Measurements from ENCODE around the gene KLHL25. TPM values are rescaled to one million over a fixed set of nuclear protein-coding genes. Genes with fewer than 3 reads are reported as not detected.

Gene KLHL25
- total and polyA plus RNA-seq, 2 of the 13 experiments (the other 11 are each of a cell fraction or from before 2014, with no cell fraction given) = 3.7 to 8.2 TPM

DNA sequence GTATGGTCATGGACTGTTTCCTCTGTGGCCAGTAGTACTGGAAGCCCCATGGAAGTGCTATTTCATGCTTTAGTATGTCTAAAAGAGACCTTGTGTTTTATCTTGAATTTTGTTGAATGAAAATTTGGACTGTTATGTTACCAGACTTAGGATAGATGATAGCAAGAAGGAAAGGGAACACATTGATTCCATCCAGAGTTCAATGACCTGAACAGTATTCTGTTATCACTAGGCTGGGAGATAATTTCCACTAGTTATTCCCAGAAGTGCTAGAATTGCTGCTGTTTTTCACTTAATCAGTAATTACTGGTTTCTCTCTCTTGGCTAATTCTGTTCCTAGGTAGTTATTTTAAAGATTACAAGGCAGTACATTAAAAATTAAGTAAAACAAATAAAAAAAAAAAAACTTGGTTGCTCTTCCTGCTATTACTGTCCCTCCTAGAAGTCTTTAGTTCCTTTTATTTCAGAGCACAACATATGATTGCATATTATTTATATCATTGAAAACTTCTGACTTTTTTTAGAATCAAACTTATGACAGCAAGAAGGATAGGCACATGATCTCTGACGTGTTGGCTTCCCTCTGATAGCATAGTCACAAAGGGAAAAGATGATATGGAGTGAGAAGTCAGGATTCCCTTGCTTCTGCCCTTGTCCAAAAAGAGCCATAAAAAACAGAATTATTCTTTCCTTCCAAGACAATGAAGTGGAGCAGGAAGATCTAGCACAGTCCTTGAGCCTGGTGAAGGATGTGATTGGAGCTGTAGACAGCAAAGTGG is 72.2 kb downstream of the KLHL25 start:
- no peak overlapping the region for H3K4me2 ChIP-seq (ENCODE audit: low read depth, low read length)
- no peaks in the 10 kb centered on the region for H3K9me3 ChIP-seq (ENCODE audit: low read length)
- BruUV-seq (replicated peaks) = no TSS peak
- no peak overlapping the region for H3K27ac ChIP-seq (ENCODE audit: extremely low read length, insufficient read depth, low read length)
- H3K36me3 ChIP-seq (replicated peaks in 1 of 2; ENCODE audit: control insufficient read depth in 1 of 2, insufficient read depth in 2 of 2, low read length in 2 of 2) = peaks cover 9 to 69% of the 10 kb centered on the region in 2 experiments
- 100% methylated on average over 1 of the region's 1 CpG for WGBS (ENCODE audit: low lambda C conversion rate)
- ATAC-seq = no peak
- ChIA-PET CTCF (ENCODE audit: low intra/inter-chr PET ratio, low total read pairs) (no interaction called here), POLR2A (no interaction called here)
- no peaks in the 10 kb centered on the region for H3K79me2 ChIP-seq (ENCODE audit: insufficient read depth, low read length)
- no peak for TF ChIP-seq ZC3H4 (CRISPR knock-in tag; IDR thresholded peaks at IDR 0.05; ENCODE audit: borderline replicate concordance)
- TF ChIP-seq ZMYM2 (CRISPR knock-in tag; IDR thresholded peaks at IDR 0.05) = no peak
- no peak for TF ChIP-seq NFE2L1 (CRISPR knock-in tag; IDR thresholded peaks at IDR 0.05; ENCODE audit: borderline replicate concordance)
- TF ChIP-seq, protein P1, sequence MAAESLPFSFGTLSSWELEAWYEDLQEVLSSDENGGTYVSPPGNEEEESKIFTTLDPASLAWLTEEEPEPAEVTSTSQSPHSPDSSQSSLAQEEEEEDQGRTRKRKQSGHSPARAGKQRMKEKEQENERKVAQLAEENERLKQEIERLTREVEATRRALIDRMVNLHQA (CRISPR knock-in tag; IDR thresholded peaks at IDR 0.05) = no peak
- TF ChIP-seq, protein P2, sequence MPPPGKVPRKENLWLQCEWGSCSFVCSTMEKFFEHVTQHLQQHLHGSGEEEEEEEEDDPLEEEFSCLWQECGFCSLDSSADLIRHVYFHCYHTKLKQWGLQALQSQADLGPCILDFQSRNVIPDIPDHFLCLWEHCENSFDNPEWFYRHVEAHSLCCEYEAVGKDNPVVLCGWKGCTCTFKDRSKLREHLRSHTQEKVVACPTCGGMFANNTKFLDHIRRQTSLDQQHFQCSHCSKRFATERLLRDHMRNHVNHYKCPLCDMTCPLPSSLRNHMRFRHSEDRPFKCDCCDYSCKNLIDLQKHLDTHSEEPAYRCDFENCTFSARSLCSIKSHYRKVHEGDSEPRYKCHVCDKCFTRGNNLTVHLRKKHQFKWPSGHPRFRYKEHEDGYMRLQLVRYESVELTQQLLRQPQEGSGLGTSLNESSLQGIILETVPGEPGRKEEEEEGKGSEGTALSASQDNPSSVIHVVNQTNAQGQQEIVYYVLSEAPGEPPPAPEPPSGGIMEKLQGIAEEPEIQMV (CRISPR knock-in tag; IDR thresholded peaks at IDR 0.05; ENCODE audit: low read depth) = no peak
- no peak for TF ChIP-seq MTA3 (CRISPR knock-in tag; IDR thresholded peaks at IDR 0.05)
- TF ChIP-seq NONO (IDR thresholded peaks at IDR 0.05) = no peak
- TF ChIP-seq NONO (CRISPR knock-in tag; conservative IDR thresholded peaks at IDR 0.05) = no peak
- TF ChIP-seq ZNF614 (CRISPR knock-in tag; IDR thresholded peaks at IDR 0.05; ENCODE audit: borderline replicate concordance) = no peak
- no peak for TF ChIP-seq MED8 (CRISPR knock-in tag; IDR thresholded peaks at IDR 0.05; ENCODE audit: insufficient replicate concordance)
- TF ChIP-seq TCF12 (IDR thresholded peaks at IDR 0.05) = no peak
- TF ChIP-seq TCF12 (CRISPR knock-in tag; IDR thresholded peaks at IDR 0.05) = no peak
- TF ChIP-seq FOXC1 (CRISPR knock-in tag; IDR thresholded peaks at IDR 0.05; ENCODE audit: borderline replicate concordance) = no peak
- TF ChIP-seq SMAD1 (CRISPR knock-in tag; IDR thresholded peaks at IDR 0.05; ENCODE audit: borderline replicate concordance, low read depth) = no peak
- TF ChIP-seq RFX3 (CRISPR knock-in tag; IDR thresholded peaks at IDR 0.05) = no peak
- no peak for FAIRE-seq
- H3K4me3 ChIP-seq (replicated peaks in 1 of 3; ENCODE audit: insufficient read depth in 1 of 3, low read depth in 2 of 3, low read length in 3 of 3) = no peak overlapping the region
- no peak for DNase-seq (ENCODE audit: low spot score)
- H2AFZ ChIP-seq (ENCODE audit: low read length) = no peak overlapping the region
- intact Hi-C loops (cut with micrococcal nuclease; ENCODE audit: unreplicated experiment) = no loop called here
- H3K9ac ChIP-seq (ENCODE audit: insufficient read depth, low read depth, low read length) = no peak overlapping the region
- no peaks in the 10 kb centered on the region for H3K4me1 ChIP-seq (ENCODE audit: insufficient read depth, low read length)
- H3K27me3 ChIP-seq (ENCODE audit: control insufficient read depth in 1 of 2, insufficient read depth in 2 of 2, low read length in 2 of 2) = no peaks in the 10 kb centered on the region
- in situ Hi-C loops (cut with HindIII; ENCODE audit: extremely low pct_ligation_motif_present, low pct_unique_long_range_greater_than_20kb) = loop anchor here (25.0 kb wide), 1 partner anchor 435 kb away; no protein-coding TSS in a partner anchor
- H4K20me1 ChIP-seq (ENCODE audit: insufficient read depth, low read length) = no peaks in the 10 kb centered on the region

Measured in HepG2 (cell line).